IMR-90 (cell line): ENCODE data around the gene USP16. TPM values are rescaled to one million over a fixed set of nuclear protein-coding genes. Genes with fewer than 3 reads are reported as not detected.

Source experiments
- ATAC-seq: fragments of 200-7000 bp; cut with Tn5 transposase; 2 replicates; pipeline ENCODE4 v1.9.1; 2020; ENCODE audit warnings: low read depth, mild to moderate bottlenecking, moderate library complexity
- BruUV-seq: library from RNA; stranded (reverse); fragments of 400-500 nt; replicated peaks from 2 replicates; lab custom pipeline; 2021; lab: Mats Ljungman, UMichigan
- CTCF ChIA-PET: fragments of 300-600 bp; formaldehyde crosslinking; extraction: SDS; loops from one replicate; lab custom pipeline; 2021; ENCODE audit warnings: antibody characterized with exemption; lab: Yijun Ruan, JAX
- POLR2A ChIA-PET: fragments of 300-600 bp; sonication (Branson Sonifier 250); formaldehyde crosslinking; loops from one replicate; lab custom pipeline; 2022; ENCODE audit warnings: antibody characterized with exemption; ENCODE audit not compliant: unreplicated experiment; lab: Charles Lee
- DNase-seq: peaks from one replicate; pipeline ENCODE4 v3.0.0; 2013
- H2AFZ ChIP-seq: replicated peaks from 2 replicates; pipeline ENCODE3; 2013; ENCODE audit warnings: low read length, mild to moderate bottlenecking; ENCODE audit not compliant: poor library complexity
- H2AK5ac ChIP-seq: 2 replicates; pipeline ENCODE4 v1.6.1; 2013; ENCODE audit warnings: low read depth, low read length, inconsistent platforms
- H2AK9ac ChIP-seq: replicated peaks from 2 replicates; pipeline ENCODE3; 2013; ENCODE audit warnings: mild to moderate bottlenecking, low read depth, low read length, moderate library complexity; ENCODE audit not compliant: poor library complexity
- H2BK120ac ChIP-seq: 2 replicates; pipeline ENCODE4 v1.6.1; 2013; ENCODE audit warnings: low read depth, low read length, inconsistent platforms
- H2BK15ac ChIP-seq: 3 replicates; pipeline ENCODE4 v1.6.1; 2013; ENCODE audit warnings: low read depth, low read length, inconsistent platforms
- H2BK20ac ChIP-seq: 2 replicates; pipeline ENCODE4 v1.6.1; 2013; ENCODE audit warnings: low read depth, mild to moderate bottlenecking, inconsistent platforms, low read length, moderate library complexity
- H2BK5ac ChIP-seq: 2 replicates; pipeline ENCODE4 v1.6.1; 2013; ENCODE audit warnings: mild to moderate bottlenecking, low read depth, low read length, inconsistent platforms; ENCODE audit not compliant: poor library complexity, severe bottlenecking
- H3K14ac ChIP-seq: replicated peaks from 2 replicates; pipeline ENCODE4 v1.6.1; 2013; ENCODE audit warnings: low read depth, low read length, inconsistent platforms
- H3K18ac ChIP-seq: 2 replicates; pipeline ENCODE4 v1.6.1; 2013; ENCODE audit warnings: low read depth, low read length, control low read depth
- H3K23ac ChIP-seq: 2 replicates; pipeline ENCODE4 v1.6.1; 2013; ENCODE audit warnings: low read depth, low read length, inconsistent platforms
- H3K27ac ChIP-seq: 2 replicates; pipeline ENCODE4 v1.5.1; 2013; ENCODE audit warnings: mild to moderate bottlenecking, control low read depth, low read length; ENCODE audit not compliant: insufficient read depth
- H3K27me3 ChIP-seq: 2 replicates; pipeline ENCODE4 v1.6.1; 2013; ENCODE audit warnings: low read length; ENCODE audit not compliant: control insufficient read depth, insufficient read depth
- H3K36me3 ChIP-seq: 2 replicates; pipeline ENCODE4 v1.6.1; 2013; ENCODE audit warnings: low read length, mixed read lengths; ENCODE audit not compliant: control insufficient read depth, insufficient read depth
- H3K4ac ChIP-seq: 2 replicates; pipeline ENCODE4 v1.6.1; 2013; ENCODE audit warnings: low read depth, low read length, inconsistent platforms
- H3K4me1 ChIP-seq: 2 replicates; pipeline ENCODE4 v1.6.1; 2013; ENCODE audit warnings: low read length, mixed read lengths; ENCODE audit not compliant: control insufficient read depth, insufficient read depth
- H3K4me2 ChIP-seq: 2 replicates; pipeline ENCODE4 v1.6.1; 2013; ENCODE audit warnings: low read depth, mild to moderate bottlenecking, control low read depth, low read length, moderate library complexity
- H3K4me3 ChIP-seq: 2 replicates; pipeline ENCODE4 v1.5.1; 2013; ENCODE audit warnings: low read depth, mild to moderate bottlenecking, control low read depth, low read length, moderate library complexity; ENCODE audit not compliant: insufficient read depth
- H3K56ac ChIP-seq: 2 replicates; pipeline ENCODE4 v1.6.1; 2013; ENCODE audit warnings: low read length, inconsistent platforms; ENCODE audit not compliant: insufficient read depth; ENCODE audit errors: extremely low read depth
- H3K79me1 ChIP-seq, 2 experiments: 2 replicates each; pipeline ENCODE4 v1.6.1; 2013; ENCODE audit warnings: low read length in 2 of 2, inconsistent platforms in 1 of 2, low read depth in 1 of 2
- H3K9ac ChIP-seq: 2 replicates; pipeline ENCODE4 v1.6.1; 2013; ENCODE audit warnings: low read depth, low read length, control low read depth
- H3K9me1 ChIP-seq: 2 replicates; pipeline ENCODE4 v1.6.1; 2013; ENCODE audit warnings: low read length, inconsistent platforms; ENCODE audit not compliant: insufficient read depth
- H3K9me3 ChIP-seq: 2 replicates; pipeline ENCODE4 v1.6.1; 2013; ENCODE audit warnings: low read length; ENCODE audit not compliant: control insufficient read depth, insufficient read depth
- H4K20me1 ChIP-seq: 2 replicates; pipeline ENCODE4 v1.6.1; 2013; ENCODE audit warnings: low read length, inconsistent platforms; ENCODE audit not compliant: insufficient read depth
- H4K5ac ChIP-seq: 2 replicates; pipeline ENCODE4 v1.6.1; 2013; ENCODE audit warnings: mild to moderate bottlenecking, low read depth, low read length, control low read depth
- H4K8ac ChIP-seq, 2 experiments: 2 replicates each; pipeline ENCODE4 v1.6.1; 2013; ENCODE audit warnings: low read depth in 2 of 2, low read length in 2 of 2, control low read depth in 1 of 2, inconsistent platforms in 1 of 2
- H4K91ac ChIP-seq: 2 replicates; pipeline ENCODE4 v1.6.1; 2013; ENCODE audit warnings: low read depth, low read length, inconsistent platforms; ENCODE audit not compliant: insufficient read depth
- BHLHE40 ChIP-seq: fragments of 150-350 bp; IDR thresholded peaks from 2 replicates; pipeline ENCODE4 v1.6.1; 2016; ENCODE audit warnings: mild to moderate bottlenecking, low read depth, low read length
- CEBPB ChIP-seq: IDR thresholded peaks from 2 replicates; pipeline ENCODE4 v1.6.1; 2012; ENCODE audit warnings: low read depth, low read length, improper control_type of control experiment
- CHD1 ChIP-seq: IDR thresholded peaks from 2 replicates; pipeline ENCODE4 v1.6.1; 2012; ENCODE audit warnings: low read depth, low read length, improper control_type of control experiment
- FOS ChIP-seq: fragments of 150-350 bp; IDR thresholded peaks from 2 replicates; pipeline ENCODE4 v1.6.1; 2016; ENCODE audit warnings: low read depth, low read length
- MAFK ChIP-seq: IDR thresholded peaks from 2 replicates; pipeline ENCODE4 v1.6.1; 2012; ENCODE audit warnings: low read depth, low read length, improper control_type of control experiment
- MAZ ChIP-seq: IDR thresholded peaks from 2 replicates; pipeline ENCODE4 v1.6.1; 2012; ENCODE audit warnings: low read depth, mild to moderate bottlenecking, low read length, improper control_type of control experiment, moderate library complexity, borderline replicate concordance
- MXI1 ChIP-seq: IDR thresholded peaks from 2 replicates; pipeline ENCODE4 v1.6.1; 2012; ENCODE audit warnings: low read depth, mild to moderate bottlenecking, low read length, moderate library complexity, borderline replicate concordance
- NFE2L2 ChIP-seq: fragments of 150-350 bp; IDR thresholded peaks from 2 replicates; pipeline ENCODE4 v1.6.1; 2016; ENCODE audit warnings: low read depth, mild to moderate bottlenecking, low read length
- RAD21 ChIP-seq: IDR thresholded peaks from 2 replicates; pipeline ENCODE4 v1.6.1; 2012; ENCODE audit warnings: low read length, improper control_type of control experiment
- RCOR1 ChIP-seq: IDR thresholded peaks from 2 replicates; pipeline ENCODE4 v1.6.1; 2012; ENCODE audit warnings: mild to moderate bottlenecking, low read length, improper control_type of control experiment; ENCODE audit not compliant: insufficient replicate concordance
- RFX5 ChIP-seq: IDR thresholded peaks from 2 replicates; pipeline ENCODE4 v1.8.0; 2012; ENCODE audit warnings: low read depth, mild to moderate bottlenecking, low read length, moderate library complexity
- SMC3 ChIP-seq: fragments of 150-350 bp; IDR thresholded peaks from 2 replicates; pipeline ENCODE4 v1.6.1; 2016; ENCODE audit warnings: low read depth, mild to moderate bottlenecking, antibody characterized with exemption, low read length, moderate library complexity
- WGBS, 2 experiments: methylation state at CpG; one replicate each; pipeline versions ENCODE4 v1.1.5 to v1.1.7; 2013; ENCODE audit warnings: missing lambda C conversion rate in 2 of 2; ENCODE audit not compliant: insufficient read length in 1 of 2; ENCODE audit errors: extremely low coverage in 2 of 2; 5-methylcytosine and 5-hydroxymethylcytosine counted together
- dilution Hi-C: fragments of 300-500 bp; cut with HindIII; formaldehyde crosslinking; loops from one replicate; pipeline ENCODE4 v1.14.3; 2018; ENCODE audit warnings: low sequenced_read_pairs; ENCODE audit not compliant: unreplicated experiment
- in situ Hi-C: fragments of 300-500 bp; cut with MboI; formaldehyde crosslinking; loops from 3 replicates; pipeline ENCODE4 v1.14.3; 2019; ENCODE audit warnings: low sequenced_read_pairs, inconsistent platforms, mixed read lengths
- intact Hi-C: fragments of 100-400 bp; cut with micrococcal nuclease; formaldehyde crosslinking; loops from 2 replicates; pipeline ENCODE4 v1.10.0; 2022
- polyA plus RNA-seq, 3 experiments: library from polyadenylated mRNA; depleted of rRNA; stranded (reverse); fragments of >200 nt; gene quantifications; 2 replicates each; pipeline ENCODE4 v1.2.3, GENCODE V29; 2012; ENCODE audit warnings: low replicate concordance in 1 of 3
- total RNA-seq: library from RNA; depleted of rRNA; stranded (reverse); fragments of >200 nt; gene quantifications from 2 replicates; pipeline ENCODE4 v1.2.3, GENCODE V29; 2012
- TF ChIP-seq, protein P1 (sequence below): conservative IDR thresholded peaks from 2 replicates; pipeline ENCODE4 v1.5.1; 2012; ENCODE audit warnings: mild to moderate bottlenecking, low read depth, low read length, improper control_type of control experiment
- TF ChIP-seq, protein P2 (sequence below): fragments of 150-350 bp; IDR thresholded peaks from 2 replicates; pipeline ENCODE4 v1.6.1; 2016; ENCODE audit warnings: low read depth, mild to moderate bottlenecking, low read length, moderate library complexity, borderline replicate concordance
- TF ChIP-seq, protein P3 (sequence below): fragments of 150-350 bp; IDR thresholded peaks from 2 replicates; pipeline ENCODE4 v1.6.1; 2017; ENCODE audit warnings: mild to moderate bottlenecking, antibody characterized with exemption, low read length, low read depth

Gene USP16
- total and polyA plus RNA-seq, 2 of the 4 experiments (the other 2 are of a cell fraction), result 15.5 to 28.7 TPM

DNA sequence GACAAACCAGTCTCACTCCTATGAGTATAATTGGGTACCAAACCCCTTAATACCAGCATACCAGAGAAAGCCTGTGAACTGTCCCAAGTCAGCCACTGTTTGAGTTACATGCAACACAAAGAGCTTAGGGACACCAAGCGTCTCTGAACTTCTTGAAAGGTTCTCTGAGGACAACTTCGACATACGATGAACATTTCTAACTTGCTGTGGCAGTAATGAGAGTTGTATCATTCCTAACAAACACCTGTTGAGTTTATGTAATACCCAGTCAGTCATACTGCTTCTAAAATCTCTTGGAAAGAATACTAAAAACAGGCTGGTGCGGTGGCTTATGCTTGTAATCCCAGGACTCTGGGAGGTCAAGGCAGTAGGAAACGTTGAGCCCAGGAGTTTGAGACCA lies 30.6 kb downstream of the USP16 start:
- H2BK120ac ChIP-seq, result no peak overlapping the region
- no peak overlapping the region for H2AK5ac ChIP-seq
- no peak overlapping the region for H3K18ac ChIP-seq
- ChIA-PET CTCF (no interaction called here), POLR2A (no interaction called here)
- TF ChIP-seq BHLHE40, result no peak
- TF ChIP-seq, protein P1, sequence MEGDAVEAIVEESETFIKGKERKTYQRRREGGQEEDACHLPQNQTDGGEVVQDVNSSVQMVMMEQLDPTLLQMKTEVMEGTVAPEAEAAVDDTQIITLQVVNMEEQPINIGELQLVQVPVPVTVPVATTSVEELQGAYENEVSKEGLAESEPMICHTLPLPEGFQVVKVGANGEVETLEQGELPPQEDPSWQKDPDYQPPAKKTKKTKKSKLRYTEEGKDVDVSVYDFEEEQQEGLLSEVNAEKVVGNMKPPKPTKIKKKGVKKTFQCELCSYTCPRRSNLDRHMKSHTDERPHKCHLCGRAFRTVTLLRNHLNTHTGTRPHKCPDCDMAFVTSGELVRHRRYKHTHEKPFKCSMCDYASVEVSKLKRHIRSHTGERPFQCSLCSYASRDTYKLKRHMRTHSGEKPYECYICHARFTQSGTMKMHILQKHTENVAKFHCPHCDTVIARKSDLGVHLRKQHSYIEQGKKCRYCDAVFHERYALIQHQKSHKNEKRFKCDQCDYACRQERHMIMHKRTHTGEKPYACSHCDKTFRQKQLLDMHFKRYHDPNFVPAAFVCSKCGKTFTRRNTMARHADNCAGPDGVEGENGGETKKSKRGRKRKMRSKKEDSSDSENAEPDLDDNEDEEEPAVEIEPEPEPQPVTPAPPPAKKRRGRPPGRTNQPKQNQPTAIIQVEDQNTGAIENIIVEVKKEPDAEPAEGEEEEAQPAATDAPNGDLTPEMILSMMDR, result no peak
- no peak for TF ChIP-seq CHD1
- TF ChIP-seq RFX5, result no peak
- TF ChIP-seq, protein P2, sequence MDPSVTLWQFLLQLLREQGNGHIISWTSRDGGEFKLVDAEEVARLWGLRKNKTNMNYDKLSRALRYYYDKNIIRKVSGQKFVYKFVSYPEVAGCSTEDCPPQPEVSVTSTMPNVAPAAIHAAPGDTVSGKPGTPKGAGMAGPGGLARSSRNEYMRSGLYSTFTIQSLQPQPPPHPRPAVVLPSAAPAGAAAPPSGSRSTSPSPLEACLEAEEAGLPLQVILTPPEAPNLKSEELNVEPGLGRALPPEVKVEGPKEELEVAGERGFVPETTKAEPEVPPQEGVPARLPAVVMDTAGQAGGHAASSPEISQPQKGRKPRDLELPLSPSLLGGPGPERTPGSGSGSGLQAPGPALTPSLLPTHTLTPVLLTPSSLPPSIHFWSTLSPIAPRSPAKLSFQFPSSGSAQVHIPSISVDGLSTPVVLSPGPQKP, result no peak
- TF ChIP-seq FOS, result no peak
- no peak for TF ChIP-seq RAD21
- no peak for TF ChIP-seq RCOR1
- TF ChIP-seq, protein P3, sequence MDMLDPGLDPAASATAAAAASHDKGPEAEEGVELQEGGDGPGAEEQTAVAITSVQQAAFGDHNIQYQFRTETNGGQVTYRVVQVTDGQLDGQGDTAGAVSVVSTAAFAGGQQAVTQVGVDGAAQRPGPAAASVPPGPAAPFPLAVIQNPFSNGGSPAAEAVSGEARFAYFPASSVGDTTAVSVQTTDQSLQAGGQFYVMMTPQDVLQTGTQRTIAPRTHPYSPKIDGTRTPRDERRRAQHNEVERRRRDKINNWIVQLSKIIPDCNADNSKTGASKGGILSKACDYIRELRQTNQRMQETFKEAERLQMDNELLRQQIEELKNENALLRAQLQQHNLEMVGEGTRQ, result no peak
- no peak for TF ChIP-seq MXI1
- no peak for TF ChIP-seq SMC3
- no peak for TF ChIP-seq CEBPB
- no peak for TF ChIP-seq NFE2L2
- no peak for TF ChIP-seq MAFK
- TF ChIP-seq MAZ, result no peak
- no peaks in the 10 kb centered on the region for H4K20me1 ChIP-seq
- no peak overlapping the region for H3K56ac ChIP-seq
- peaks cover 8% of the 10 kb centered on the region; the same call in 1 of the 2 replicates for H3K4me1 ChIP-seq
- ATAC-seq, result no peak
- H3K14ac ChIP-seq, result no peak overlapping the region
- H2AK9ac ChIP-seq, result no peak overlapping the region
- peaks cover 56% of the 10 kb centered on the region for H3K36me3 ChIP-seq
- no peaks in the 10 kb centered on the region for H3K9me1 ChIP-seq
- H4K8ac ChIP-seq, result no peak overlapping the region
- no peak for DNase-seq
- H2BK20ac ChIP-seq, result no peak overlapping the region
- H3K23ac ChIP-seq, result no peak overlapping the region
- dilution Hi-C loops (no loop called here), intact Hi-C loops (no loop called here), in situ Hi-C loops (no loop called here)
- H2AFZ ChIP-seq, result no peak overlapping the region
- no peak overlapping the region for H2BK5ac ChIP-seq
- H3K79me1 ChIP-seq, result peaks cover 3 to 17% of the 10 kb centered on the region in 2 experiments; a peak in 2 of 4 replicates
- BruUV-seq, result no TSS peak
- no peak overlapping the region for H3K27ac ChIP-seq
- H3K4me3 ChIP-seq, result no peak overlapping the region
- H3K9me3 ChIP-seq, result no peaks in the 10 kb centered on the region
- no peaks in the 10 kb centered on the region for H3K27me3 ChIP-seq
- H4K91ac ChIP-seq, result no peak overlapping the region
- no peak overlapping the region for H3K9ac ChIP-seq
- H3K4me2 ChIP-seq, result no peak overlapping the region
- no peak overlapping the region for H4K5ac ChIP-seq
- no peak overlapping the region for H3K4ac ChIP-seq
- no peak overlapping the region for H2BK15ac ChIP-seq
- no CpG with 5 or more reads among the region's 5 CpGs for WGBS, 2 experiments
